ENCODE data around the gene MECR.
"Not testable (repeated sequence)": the region's sequence is repeated elsewhere in the genome, so short reads cannot be mapped to it uniquely, and the experiment has no call there.

- not testable (repeated sequence) for TF ChIP-seq SIN3A (IDR thresholded peaks at IDR 0.05; ENCODE audit: low read depth); EGR1 (IDR thresholded peaks at IDR 0.05; ENCODE audit: low read depth); ZNF274 (IDR thresholded peaks at IDR 0.05; ENCODE audit: low read depth, low read length)
These were observed 8.5 kb downstream of the MECR start for GRCh38 chr1:29222260-29222659.
